VCaP (cell line): Measurements from ENCODE around the gene RHOT2.
"Not testable (repeated sequence)": the region's sequence is repeated elsewhere in the genome, so short reads cannot be mapped to it uniquely, and the experiment has no call there.

ENCODE experiments used
- H3K27ac ChIP-seq: fragments of 450-650 bp; 2 replicates; pipeline ENCODE4 v1.5.1; 2017
- TF ChIP-seq, protein P1 (sequence below): fragments of 450-650 bp; conservative IDR thresholded peaks from 2 replicates; pipeline ENCODE4 v1.5.1; 2017; ENCODE audit warnings: mild to moderate bottlenecking, moderate library complexity

Gene RHOT2

DNA sequence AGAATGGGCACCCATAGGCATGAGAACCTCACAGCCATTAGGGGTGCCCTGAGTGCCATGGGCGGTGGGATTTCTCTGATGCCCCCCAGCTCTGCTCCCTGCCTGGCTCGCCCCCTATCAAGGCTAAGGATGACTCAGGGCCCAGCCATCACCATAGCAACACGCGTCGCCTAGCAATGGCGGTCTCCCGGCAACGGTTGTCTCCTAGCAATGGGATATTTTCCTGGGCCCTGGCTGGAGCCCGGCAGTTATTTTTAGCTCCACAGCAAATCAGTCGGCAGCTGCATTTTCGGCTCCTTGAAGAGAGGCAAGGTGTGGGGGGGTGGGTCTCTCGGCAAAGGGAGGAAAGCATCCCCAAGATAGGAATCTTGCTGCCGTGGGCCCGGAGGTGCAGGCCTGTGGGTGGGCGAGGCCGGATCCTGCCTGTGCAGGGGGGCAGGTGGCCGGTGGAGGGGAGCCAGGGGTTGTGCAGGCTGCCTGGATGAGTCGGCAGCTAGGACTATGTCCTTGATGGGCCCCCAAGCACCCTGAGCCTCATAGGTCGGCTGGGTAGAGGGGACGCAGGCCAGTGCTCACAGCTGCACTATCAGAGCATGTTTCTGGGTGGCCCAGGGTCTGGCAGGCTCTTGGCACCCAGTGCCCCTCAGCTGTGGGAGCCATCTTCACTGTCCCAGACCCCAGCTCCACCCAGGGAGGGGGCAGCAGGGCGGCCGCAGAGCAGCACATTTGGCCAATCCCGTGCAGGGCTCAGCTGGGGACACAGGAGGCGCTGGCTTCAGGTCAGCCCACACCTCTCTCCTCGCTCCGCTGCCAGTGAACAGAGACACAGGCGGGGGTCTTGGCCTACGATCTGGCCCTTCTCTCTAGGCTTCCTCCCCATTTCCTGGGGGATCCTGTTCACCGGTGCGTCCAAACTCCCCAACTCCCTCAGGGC is 41.9 kb downstream of the RHOT2 start:
- TF ChIP-seq, protein P1, sequence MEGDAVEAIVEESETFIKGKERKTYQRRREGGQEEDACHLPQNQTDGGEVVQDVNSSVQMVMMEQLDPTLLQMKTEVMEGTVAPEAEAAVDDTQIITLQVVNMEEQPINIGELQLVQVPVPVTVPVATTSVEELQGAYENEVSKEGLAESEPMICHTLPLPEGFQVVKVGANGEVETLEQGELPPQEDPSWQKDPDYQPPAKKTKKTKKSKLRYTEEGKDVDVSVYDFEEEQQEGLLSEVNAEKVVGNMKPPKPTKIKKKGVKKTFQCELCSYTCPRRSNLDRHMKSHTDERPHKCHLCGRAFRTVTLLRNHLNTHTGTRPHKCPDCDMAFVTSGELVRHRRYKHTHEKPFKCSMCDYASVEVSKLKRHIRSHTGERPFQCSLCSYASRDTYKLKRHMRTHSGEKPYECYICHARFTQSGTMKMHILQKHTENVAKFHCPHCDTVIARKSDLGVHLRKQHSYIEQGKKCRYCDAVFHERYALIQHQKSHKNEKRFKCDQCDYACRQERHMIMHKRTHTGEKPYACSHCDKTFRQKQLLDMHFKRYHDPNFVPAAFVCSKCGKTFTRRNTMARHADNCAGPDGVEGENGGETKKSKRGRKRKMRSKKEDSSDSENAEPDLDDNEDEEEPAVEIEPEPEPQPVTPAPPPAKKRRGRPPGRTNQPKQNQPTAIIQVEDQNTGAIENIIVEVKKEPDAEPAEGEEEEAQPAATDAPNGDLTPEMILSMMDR = no peak
- H3K27ac ChIP-seq = no peak overlapping the region

DNA sequence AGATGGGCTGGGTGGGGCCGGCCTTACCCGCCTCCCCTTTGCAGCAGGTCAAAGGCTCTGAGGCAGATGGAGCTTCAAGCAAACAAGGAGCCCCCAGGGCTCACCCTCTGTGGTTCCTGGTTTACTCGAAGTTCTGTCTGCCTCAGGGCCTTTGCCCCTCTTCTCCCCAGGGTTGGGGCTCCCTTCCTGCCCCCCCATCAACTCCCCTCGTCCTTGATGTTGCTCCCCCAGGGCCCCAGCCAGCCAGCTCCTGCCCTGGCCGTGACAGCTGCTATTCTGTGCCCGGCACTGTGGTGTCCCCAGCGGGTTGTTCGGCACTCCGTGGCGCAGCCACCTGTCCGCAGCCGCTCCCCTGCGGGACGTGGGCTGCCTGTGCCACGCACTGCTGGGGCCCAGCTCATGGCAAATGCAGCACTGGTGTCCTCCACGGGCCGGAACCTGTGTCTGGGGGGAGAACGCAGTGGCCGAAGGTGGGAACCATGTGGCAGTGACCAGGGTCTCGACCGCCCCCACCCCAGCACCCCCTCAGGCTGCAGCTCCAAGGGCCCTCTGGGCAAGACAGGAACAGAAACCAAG is 42.7 kb downstream of the RHOT2 start:
- TF ChIP-seq, protein P1 = no peak
- H3K27ac ChIP-seq = no peak overlapping the region

DNA sequence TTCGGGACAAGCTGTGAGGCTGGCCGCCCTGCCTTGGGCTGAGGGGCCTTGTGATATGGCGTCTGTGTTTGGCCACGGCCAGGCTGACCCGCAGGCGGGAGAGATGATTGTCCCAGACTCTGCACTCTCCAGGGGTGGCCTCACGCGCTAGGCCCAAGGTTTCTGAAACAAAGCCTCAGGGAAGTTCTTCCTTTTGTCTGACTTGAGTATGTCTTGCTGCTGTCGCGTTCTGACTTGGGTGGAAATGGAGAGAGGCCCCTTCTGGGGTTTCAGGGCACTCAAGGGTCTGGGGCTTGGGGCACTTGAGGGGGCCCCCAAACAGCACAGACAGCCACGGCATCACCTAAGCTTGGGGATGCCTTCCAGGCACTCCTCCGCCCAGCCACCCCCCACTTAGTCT is 43.2 kb downstream of the RHOT2 start:
- TF ChIP-seq, protein P1 = no peak
- H3K27ac ChIP-seq = no peak overlapping the region

DNA sequence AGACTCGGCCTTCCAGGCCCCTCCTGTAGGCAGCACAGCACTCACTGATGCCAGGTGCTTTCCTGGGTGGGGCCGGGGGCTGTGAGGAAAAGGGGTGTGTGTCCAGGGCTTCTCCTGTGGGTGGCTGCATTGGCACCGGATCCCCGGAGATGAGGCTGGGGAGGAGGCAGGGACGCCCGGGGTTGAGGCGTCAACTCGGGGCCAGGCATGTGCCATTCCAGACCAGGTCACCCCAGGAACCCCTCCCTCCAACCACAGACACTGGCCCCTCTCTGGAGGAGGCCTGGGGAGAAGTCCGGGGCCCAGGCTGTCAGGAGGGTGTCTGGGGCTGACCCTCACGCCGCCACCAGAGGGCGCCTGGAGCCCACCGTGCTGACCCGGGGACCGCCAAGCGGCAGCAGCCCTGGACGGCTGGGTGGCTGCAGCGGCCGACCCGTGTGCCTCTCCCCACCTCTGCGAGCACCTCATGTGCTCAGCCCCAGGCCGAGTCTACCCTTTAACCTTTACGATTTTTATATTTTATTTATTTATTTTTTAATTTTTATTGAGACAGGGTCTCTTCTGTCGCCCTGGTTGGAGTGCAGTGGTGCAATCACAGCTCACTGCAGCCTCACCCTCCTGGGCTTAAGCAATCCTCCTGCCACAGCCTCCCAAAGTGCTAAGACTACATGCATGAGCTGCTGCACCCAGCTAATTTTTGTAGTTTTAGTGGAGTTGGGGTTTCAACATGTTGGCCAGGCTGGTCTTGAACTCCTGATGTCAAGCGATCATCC is 43.8 kb downstream of the RHOT2 start:
- H3K27ac ChIP-seq = no peak overlapping the region
- TF ChIP-seq, protein P1 = peak; percentile 89

DNA sequence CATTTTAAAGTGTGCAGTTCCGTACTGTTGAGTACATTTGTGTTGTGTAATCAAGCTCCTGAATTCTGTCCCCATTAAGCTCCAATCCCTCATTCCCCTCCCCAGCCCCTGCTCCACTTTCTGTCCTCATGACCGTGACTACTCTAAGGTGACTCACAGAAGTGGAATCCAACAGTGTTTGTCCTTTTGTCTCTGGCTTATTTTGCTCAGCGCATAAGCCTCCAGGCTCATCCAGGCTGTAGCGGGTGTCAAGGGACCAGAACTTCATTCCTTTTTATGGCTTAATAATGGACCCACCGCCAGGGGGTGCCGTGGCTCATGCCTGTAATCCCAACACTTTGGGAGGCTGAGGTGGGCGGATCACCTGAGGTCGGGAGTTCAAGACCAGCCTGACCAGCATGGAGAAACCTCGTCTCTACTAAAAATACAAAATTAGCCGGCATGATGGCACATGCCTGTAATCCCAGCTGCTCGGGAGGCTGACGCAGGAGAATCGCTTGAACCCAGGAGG is 44.9 kb downstream of the RHOT2 start:
- TF ChIP-seq, protein P1 = peak; percentile 37
- not testable (repeated sequence) for H3K27ac ChIP-seq

DNA sequence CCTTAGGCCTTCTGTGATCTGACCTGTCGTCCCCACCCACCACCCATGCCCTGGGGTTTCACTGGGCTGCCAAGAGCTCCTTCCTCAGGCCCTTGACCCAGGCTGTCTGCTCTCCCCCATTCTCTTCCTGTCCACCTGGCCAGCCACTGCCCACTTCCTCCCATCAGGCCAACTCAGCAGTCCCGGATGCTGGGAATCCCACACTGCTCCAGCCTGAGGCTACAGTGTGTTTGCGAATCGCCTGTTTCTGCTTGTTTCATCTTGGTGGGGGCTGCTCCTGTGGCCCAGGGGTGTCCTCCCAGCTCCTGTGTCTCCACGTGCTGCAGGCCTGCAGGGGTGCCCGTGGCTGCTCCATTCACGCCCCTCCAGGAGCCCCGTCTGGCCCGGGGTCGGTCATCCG is 46.1 kb downstream of the RHOT2 start:
- TF ChIP-seq, protein P1 = no peak
- 0 out of 2 replicates have a peak overlapping the region, but pooled peaks have one; percentile 3 for H3K27ac ChIP-seq
